CD4-positive, CD25-positive, alpha-beta regulatory T cell (primary cell): ENCODE results near the gene EPAS1. TPM values are rescaled to one million over a fixed set of nuclear protein-coding genes. Genes with fewer than 3 reads are reported as not detected.

ENCODE experiments used
- ATAC-seq, 2 donors: fragments of 150-1000 bp; cut with Tn5 transposase; one replicate each; pipeline ENCODE4 v1.10.0; 2021; ENCODE audit warnings: low read depth in 2 of 2, moderate number of reproducible peaks in 2 of 2, moderate library complexity in 1 of 2
- DNase-seq, 3 donors: peaks; one replicate each; pipeline versions ENCODE4 v3.0.0 to v3.0.0-alpha.2; 2012 to 2022; ENCODE audit warnings: mixed read lengths in 1 of 3
- H3K27ac ChIP-seq: one replicate; pipeline ENCODE4 v1.7.0; 2013; ENCODE audit warnings: mild to moderate bottlenecking, low read length; ENCODE audit not compliant: insufficient read depth, poor library complexity, severe bottlenecking
- H3K27me3 ChIP-seq: one replicate; pipeline ENCODE4 v1.7.0; 2013; ENCODE audit warnings: low read length; ENCODE audit not compliant: control insufficient read depth, insufficient read depth
- H3K36me3 ChIP-seq: one replicate; pipeline ENCODE4 v1.7.0; 2013; ENCODE audit warnings: mild to moderate bottlenecking, low read length, moderate library complexity; ENCODE audit not compliant: control insufficient read depth, insufficient read depth
- H3K4me1 ChIP-seq: 2 replicates; pipeline ENCODE4 v1.7.0; 2013; ENCODE audit warnings: mild to moderate bottlenecking, low read length; ENCODE audit not compliant: insufficient read depth, control insufficient read depth, poor library complexity, severe bottlenecking
- H3K4me3 ChIP-seq: one replicate; pipeline ENCODE4 v1.7.0; 2013; ENCODE audit warnings: low read depth, mild to moderate bottlenecking, low read length, moderate library complexity
- H3K9me3 ChIP-seq, 2 experiments: 1 replicate in 1 of 2; 2 replicates in 1 of 2; pipeline ENCODE4 v1.7.0; 2013; ENCODE audit warnings: low read length in 2 of 2, mild to moderate bottlenecking in 1 of 2, moderate library complexity in 1 of 2; ENCODE audit not compliant: control insufficient read depth in 2 of 2
- H3K27ac Mint-ChIP-seq, 3 donors: one replicate each; pipeline ENCODE4 v1.8.0; 2020 to 2022; ENCODE audit warnings: mild to moderate bottlenecking in 3 of 3, mixed read lengths in 3 of 3, moderate library complexity in 2 of 3
- H3K27me3 Mint-ChIP-seq: one replicate; pipeline ENCODE4 v1.8.0; 2022; ENCODE audit warnings: mild to moderate bottlenecking, mixed read lengths
- H3K36me3 Mint-ChIP-seq: one replicate; pipeline ENCODE4 v1.8.0; 2020; ENCODE audit warnings: mixed read lengths
- H3K4me1 Mint-ChIP-seq, 4 donors: one replicate each; pipeline ENCODE4 v1.8.0; 2020 to 2022; ENCODE audit warnings: mixed read lengths in 4 of 4, mild to moderate bottlenecking in 1 of 4
- H3K4me3 Mint-ChIP-seq, 4 donors: one replicate each; pipeline ENCODE4 v1.8.0; 2020 to 2022; ENCODE audit warnings: mild to moderate bottlenecking in 4 of 4, mixed read lengths in 4 of 4, moderate library complexity in 3 of 4
- H3K9me3 Mint-ChIP-seq, 7 donors: one replicate each; pipeline ENCODE4 v1.8.0; 2020 to 2022; ENCODE audit warnings: mixed read lengths in 7 of 7, mild to moderate bottlenecking in 3 of 7, moderate library complexity in 2 of 7
- polyA plus RNA-seq, 4 donors: library from polyadenylated mRNA; unstranded; fragments of 300-500 nt; fragmentation: Illumina TruSeq; gene quantifications; one replicate each; pipeline ENCODE4 v1.2.3, GENCODE V29; 2021
- total RNA-seq: library from RNA; stranded (reverse); gene quantifications from one replicate; pipeline ENCODE4 v1.2.3, GENCODE V29; 2022

The EPAS1 gene
- total and polyA plus RNA-seq, 5 donors from 2014 or later: 0.22 to 4.4 (median 0.31) TPM; not detected in 2

GRCh38 chr2:46274586-46274985 is 22.6 kb upstream of the EPAS1 start:
- Histone ChIP-seq H3K27ac (no peak overlapping the region), H3K9me3 (no peaks in the 10 kb centered on the region), H3K4me3 (no peak overlapping the region), H3K27me3 (peaks cover 1% of the 10 kb centered on the region), H3K4me1 (no peaks in the 10 kb centered on the region), H3K36me3 (no peaks in the 10 kb centered on the region)
- peaks cover 13% of the 10 kb centered on the region for H3K27me3 Mint-ChIP-seq
- H3K27ac Mint-ChIP-seq: peak overlapping the region in 1 of 3 donors; percentile 3
- DNase-seq (no peak), ATAC-seq (no peak)
- peaks cover 0 to 8% (median 0%) of the 10 kb centered on the region in 4 donors for H3K4me1 Mint-ChIP-seq
- no peaks in the 10 kb centered on the region for H3K9me3 Mint-ChIP-seq
- H3K36me3 Mint-ChIP-seq: no peaks in the 10 kb centered on the region
- H3K4me3 Mint-ChIP-seq: no peak overlapping the region

GRCh38 chr2:46275995-46276394 is 21.2 kb upstream of the EPAS1 start:
- Histone ChIP-seq H3K4me3 (no peak overlapping the region), H3K27me3 (peaks cover 1% of the 10 kb centered on the region), H3K27ac (no peak overlapping the region), H3K4me1 (no peaks in the 10 kb centered on the region), H3K9me3 (peaks cover 0 to 2% of the 10 kb centered on the region in 2 experiments), H3K36me3 (no peaks in the 10 kb centered on the region)
- peak in 1 of 3 donors; percentile 27 for DNase-seq
- H3K4me1 Mint-ChIP-seq: peaks cover 0 to 6% (median 0%) of the 10 kb centered on the region in 4 donors
- no peak overlapping the region for H3K4me3 Mint-ChIP-seq
- no peak for ATAC-seq
- H3K9me3 Mint-ChIP-seq: no peaks in the 10 kb centered on the region
- no peak overlapping the region for H3K27ac Mint-ChIP-seq
- H3K27me3 Mint-ChIP-seq: peaks cover 13% of the 10 kb centered on the region
- H3K36me3 Mint-ChIP-seq: no peaks in the 10 kb centered on the region

GRCh38 chr2:46276642-46277041 is 20.6 kb upstream of the EPAS1 start:
- Histone ChIP-seq H3K4me3 (no peak overlapping the region), H3K4me1 (no peaks in the 10 kb centered on the region), H3K27me3 (peaks cover 1% of the 10 kb centered on the region), H3K27ac (no peak overlapping the region), H3K36me3 (no peaks in the 10 kb centered on the region), H3K9me3 (peaks cover 0 to 2% of the 10 kb centered on the region in 2 experiments)
- Mint-ChIP-seq H3K4me1 (peaks cover 0 to 6% (median 0%) of the 10 kb centered on the region in 4 donors), H3K4me3 (no peak overlapping the region), H3K9me3 (no peaks in the 10 kb centered on the region), H3K27ac (peak overlapping the region in 1 of 3 donors; percentile 20), H3K36me3 (no peaks in the 10 kb centered on the region), H3K27me3 (peaks cover 15% of the 10 kb centered on the region)
- DNase-seq (no peak), ATAC-seq (no peak)

- ATAC-seq (no peak), DNase-seq (no peak)
- peak overlapping the region in 2 of 3 donors; percentile 20 to 48 for H3K27ac Mint-ChIP-seq
- peaks cover 0 to 6% (median 0%) of the 10 kb centered on the region in 4 donors for H3K4me1 Mint-ChIP-seq
- Histone ChIP-seq H3K36me3 (no peaks in the 10 kb centered on the region), H3K27me3 (peaks cover 1% of the 10 kb centered on the region), H3K4me3 (no peak overlapping the region), H3K27ac (no peak overlapping the region), H3K9me3 (peaks cover 0 to 2% of the 10 kb centered on the region in 2 experiments), H3K4me1 (no peaks in the 10 kb centered on the region)
- no peaks in the 10 kb centered on the region for H3K36me3 Mint-ChIP-seq
- H3K27me3 Mint-ChIP-seq: peaks cover 19% of the 10 kb centered on the region
- no peaks in the 10 kb centered on the region for H3K9me3 Mint-ChIP-seq
- no peak overlapping the region for H3K4me3 Mint-ChIP-seq
These were observed 19.6 kb upstream of the EPAS1 start for GRCh38 chr2:46277431-46278190.

GRCh38 chr2:46278952-46279351 is 18.3 kb upstream of the EPAS1 start:
- peaks cover 0 to 6% (median 0%) of the 10 kb centered on the region in 4 donors for H3K4me1 Mint-ChIP-seq
- H3K27me3 Mint-ChIP-seq: peaks cover 21% of the 10 kb centered on the region
- no peaks in the 10 kb centered on the region for H3K4me1 ChIP-seq
- H3K36me3 Mint-ChIP-seq: no peaks in the 10 kb centered on the region
- DNase-seq (no peak), ATAC-seq (no peak)
- H3K9me3 Mint-ChIP-seq: no peaks in the 10 kb centered on the region
- no peak overlapping the region for H3K4me3 ChIP-seq
- H3K27ac ChIP-seq: no peak overlapping the region
- H3K27me3 ChIP-seq: peaks cover 1% of the 10 kb centered on the region
- no peak overlapping the region for H3K4me3 Mint-ChIP-seq
- H3K27ac Mint-ChIP-seq: no peak overlapping the region
- H3K9me3 ChIP-seq: peaks cover 0 to 2% of the 10 kb centered on the region in 2 experiments
- no peaks in the 10 kb centered on the region for H3K36me3 ChIP-seq

GRCh38 chr2:46281939-46282338 is 15.3 kb upstream of the EPAS1 start:
- no peaks in the 10 kb centered on the region for H3K4me1 ChIP-seq
- no peaks in the 10 kb centered on the region for H3K4me1 Mint-ChIP-seq
- H3K27ac ChIP-seq: no peak overlapping the region
- H3K9me3 ChIP-seq: peaks cover 0 to 2% of the 10 kb centered on the region in 2 experiments
- H3K36me3 ChIP-seq: no peaks in the 10 kb centered on the region
- H3K27me3 Mint-ChIP-seq: peaks cover 30% of the 10 kb centered on the region
- no peak overlapping the region for H3K4me3 Mint-ChIP-seq
- no peaks in the 10 kb centered on the region for H3K36me3 Mint-ChIP-seq
- DNase-seq (no peak), ATAC-seq (no peak)
- peaks cover 1% of the 10 kb centered on the region for H3K27me3 ChIP-seq
- no peak overlapping the region for H3K4me3 ChIP-seq
- H3K9me3 Mint-ChIP-seq: no peaks in the 10 kb centered on the region
- H3K27ac Mint-ChIP-seq: no peak overlapping the region

GRCh38 chr2:46283693-46284092 is 13.5 kb upstream of the EPAS1 start:
- Histone ChIP-seq H3K4me3 (no peak overlapping the region), H3K36me3 (no peaks in the 10 kb centered on the region), H3K27ac (no peak overlapping the region), H3K9me3 (peaks cover 0 to 2% of the 10 kb centered on the region in 2 experiments), H3K27me3 (no peaks in the 10 kb centered on the region), H3K4me1 (no peaks in the 10 kb centered on the region)
- peaks cover 0 to 2% (median 0%) of the 10 kb centered on the region in 4 donors for H3K4me1 Mint-ChIP-seq
- ATAC-seq (no peak), DNase-seq (no peak)
- no peaks in the 10 kb centered on the region for H3K36me3 Mint-ChIP-seq
- peaks cover 17% of the 10 kb centered on the region for H3K27me3 Mint-ChIP-seq
- no peaks in the 10 kb centered on the region for H3K9me3 Mint-ChIP-seq
- H3K4me3 Mint-ChIP-seq: no peak overlapping the region
- H3K27ac Mint-ChIP-seq: no peak overlapping the region

- peaks cover 0 to 2% of the 10 kb centered on the region in 2 experiments for H3K9me3 ChIP-seq
- H3K36me3 ChIP-seq: no peaks in the 10 kb centered on the region
- H3K27ac Mint-ChIP-seq: no peak overlapping the region
- ATAC-seq (no peak), DNase-seq (no peak)
- peaks cover 17% of the 10 kb centered on the region for H3K27me3 Mint-ChIP-seq
- no peak overlapping the region for H3K4me3 Mint-ChIP-seq
- H3K4me3 ChIP-seq: no peak overlapping the region
- H3K4me1 ChIP-seq: no peaks in the 10 kb centered on the region
- peaks cover 0 to 2% (median 0%) of the 10 kb centered on the region in 4 donors for H3K4me1 Mint-ChIP-seq
- H3K27me3 ChIP-seq: no peaks in the 10 kb centered on the region
- H3K9me3 Mint-ChIP-seq: no peaks in the 10 kb centered on the region
- no peak overlapping the region for H3K27ac ChIP-seq
- no peaks in the 10 kb centered on the region for H3K36me3 Mint-ChIP-seq
These were observed 12.9 kb upstream of the EPAS1 start for GRCh38 chr2:46284260-46284659.
